Activated T-cell treated with anti-CD3 and anti-CD28 coated beads, Interleukin-2, amount 50 U/mL, for 48 hours (primary cell): ENCODE measurements around the gene TEC.
"Not testable (repeated sequence)": the region's sequence is repeated elsewhere in the genome, so short reads cannot be mapped to it uniquely, and the experiment has no call there.

ENCODE experiments used
- DNase-seq, 2 experiments: peaks; one replicate each; pipeline ENCODE4 v3.0.0-alpha.2; 2020

The TEC gene

DNA sequence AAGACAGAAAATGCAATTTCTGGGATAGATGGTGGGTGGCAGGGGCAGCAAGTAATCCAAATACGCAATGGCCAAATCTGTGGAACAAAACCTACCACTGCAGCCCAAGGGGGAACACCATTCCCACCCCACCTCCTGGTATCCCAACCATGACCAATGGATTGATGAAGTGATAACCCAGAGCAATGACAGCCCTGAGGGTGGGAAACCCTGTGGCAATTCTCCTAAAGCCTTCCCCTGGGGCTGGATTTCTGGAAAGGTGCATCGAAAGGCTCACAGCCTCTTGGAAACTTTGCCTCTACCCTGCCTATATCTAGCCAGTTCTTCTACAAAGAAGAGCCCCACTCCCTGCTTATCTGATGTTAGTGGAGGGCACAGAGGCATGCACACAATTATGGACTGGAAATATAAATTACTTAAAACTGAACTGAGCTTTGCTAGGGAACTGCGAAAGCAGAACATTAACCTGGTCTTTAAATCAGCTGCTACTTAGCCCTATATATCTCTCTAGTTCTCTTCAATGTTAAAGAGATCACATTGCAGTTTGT, 75.6 kb downstream of the TEC start:
- DNase-seq, result no peak

DNA sequence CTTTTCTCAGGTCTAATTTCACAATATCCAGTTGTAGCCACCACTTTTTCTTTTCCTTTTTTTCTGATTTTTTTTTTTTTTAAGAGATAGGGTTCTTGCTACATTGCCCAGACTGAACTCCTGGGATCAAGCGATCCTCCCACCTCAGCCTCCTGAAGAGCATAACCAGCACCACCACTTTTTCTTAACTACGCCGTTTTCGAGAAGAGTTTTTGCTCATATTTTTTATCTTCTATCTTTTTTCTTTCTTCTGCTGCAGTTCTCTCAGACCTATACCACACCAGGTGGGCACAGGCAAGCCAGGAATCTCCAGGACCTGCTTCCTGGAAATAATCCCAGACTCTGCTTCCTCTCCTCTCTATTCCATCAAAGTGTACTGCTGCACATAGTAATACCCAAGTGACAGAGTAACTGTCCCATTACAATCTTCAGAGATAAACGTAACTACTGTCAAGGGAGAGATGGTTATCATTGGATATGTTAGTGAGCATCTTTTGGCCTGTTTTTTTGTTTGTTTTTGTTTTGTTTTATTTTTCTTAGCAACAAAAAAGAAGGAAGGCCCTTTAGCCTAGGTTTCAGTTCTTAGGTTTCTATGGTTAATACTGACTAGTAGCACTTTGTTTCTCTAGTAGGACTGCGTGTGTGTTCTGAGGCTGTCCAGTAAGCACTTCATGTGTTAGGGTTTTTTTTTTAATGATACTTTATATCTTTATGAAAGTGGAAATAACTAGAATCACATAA, 76.4 kb downstream of the TEC start:
- no peak for DNase-seq

DNA sequence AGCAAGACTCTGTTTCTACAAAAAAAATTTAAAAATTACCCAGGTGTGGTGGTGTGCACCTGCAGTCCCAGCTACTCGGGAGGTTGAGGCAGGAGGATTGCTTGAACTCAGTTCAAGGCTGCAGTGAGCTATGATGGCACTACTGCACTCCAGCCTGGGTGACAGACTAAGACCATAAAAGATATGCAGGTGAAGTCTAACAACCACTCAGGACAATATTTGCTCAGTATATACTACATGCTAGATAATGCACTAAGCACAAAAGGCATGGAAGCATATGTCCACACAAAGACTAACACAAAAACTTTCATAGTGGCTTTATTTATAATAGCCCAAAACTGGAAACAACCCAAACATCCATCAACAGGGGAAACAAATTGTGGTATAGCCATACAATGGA, 77.9 kb downstream of the TEC start:
- DNase-seq, result no peak

DNA sequence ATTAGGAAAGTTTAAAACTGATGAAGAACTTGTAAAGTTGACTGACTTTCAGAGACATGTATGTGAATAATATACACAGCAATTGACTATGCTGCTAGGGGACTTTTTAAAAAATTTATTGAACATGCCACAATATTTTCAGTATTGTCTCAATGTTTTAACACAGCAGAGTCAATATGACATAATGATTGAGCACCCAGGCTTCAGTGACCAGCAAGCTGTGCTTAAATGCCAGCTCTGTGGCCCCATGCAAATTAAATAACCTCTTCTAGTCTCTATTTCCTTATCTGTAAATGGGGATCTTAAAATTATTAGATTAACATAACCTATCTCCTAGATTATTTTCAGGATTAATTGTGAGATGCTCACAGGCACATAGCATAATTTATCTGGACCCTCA, 78.8 kb downstream of the TEC start:
- DNase-seq, result no peak

DNA sequence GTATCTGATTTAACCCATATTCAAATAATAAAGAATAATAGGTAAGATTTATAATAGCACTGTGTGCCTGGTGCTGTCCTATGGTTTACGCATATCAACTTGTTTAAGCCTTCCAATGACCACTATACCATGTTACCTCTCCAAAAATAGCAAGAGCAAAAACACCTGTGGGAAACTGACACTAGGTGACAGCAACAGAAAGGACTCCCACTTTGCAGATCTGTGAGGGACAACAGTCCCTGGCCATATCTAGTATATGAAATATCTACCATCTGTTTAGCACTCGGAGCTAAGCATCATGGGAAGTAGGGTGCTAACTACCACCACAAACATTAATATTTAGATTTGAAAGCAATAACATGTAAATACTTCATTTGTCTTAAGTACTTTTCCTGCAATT, 79.9 kb downstream of the TEC start:
- DNase-seq, result no peak

DNA sequence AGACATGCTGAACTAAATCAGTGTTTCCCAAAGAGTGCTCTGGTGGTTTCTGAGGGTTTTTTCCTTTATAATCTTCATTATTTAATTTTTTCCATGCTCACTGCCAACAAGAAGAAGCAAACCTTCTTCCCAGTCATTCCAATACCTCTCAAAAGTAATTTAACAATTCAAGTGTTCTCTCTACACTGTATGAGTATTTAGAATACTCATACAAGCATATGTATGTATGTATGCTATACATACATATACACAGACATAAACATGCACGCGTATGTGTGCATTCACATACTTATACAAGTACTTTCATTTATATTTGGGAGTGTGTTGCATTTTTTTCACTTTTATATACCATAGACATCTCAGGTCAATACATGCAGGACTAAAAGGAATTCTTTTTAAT, 81.2 kb downstream of the TEC start:
- DNase-seq, result no peak

DNA sequence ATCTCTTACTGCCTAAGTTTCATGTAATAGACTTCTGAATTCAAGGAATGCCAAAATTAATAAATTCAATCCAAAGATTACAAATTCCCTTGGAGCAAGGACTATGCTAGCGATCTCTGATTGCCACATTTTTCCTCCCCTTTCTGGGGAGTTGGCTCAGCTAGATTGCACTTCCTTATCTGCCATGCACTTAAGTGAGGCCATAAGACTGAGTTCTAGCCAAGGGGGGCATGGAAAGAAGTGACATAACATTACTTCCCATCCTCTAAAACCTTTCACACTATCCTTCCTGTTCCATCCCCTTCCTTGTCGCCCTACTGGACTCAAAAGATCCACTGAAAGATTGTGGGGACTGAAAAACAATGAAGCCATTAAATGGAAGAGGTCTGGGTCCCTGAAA, 81.8 kb downstream of the TEC start:
- DNase-seq, result no peak

DNA sequence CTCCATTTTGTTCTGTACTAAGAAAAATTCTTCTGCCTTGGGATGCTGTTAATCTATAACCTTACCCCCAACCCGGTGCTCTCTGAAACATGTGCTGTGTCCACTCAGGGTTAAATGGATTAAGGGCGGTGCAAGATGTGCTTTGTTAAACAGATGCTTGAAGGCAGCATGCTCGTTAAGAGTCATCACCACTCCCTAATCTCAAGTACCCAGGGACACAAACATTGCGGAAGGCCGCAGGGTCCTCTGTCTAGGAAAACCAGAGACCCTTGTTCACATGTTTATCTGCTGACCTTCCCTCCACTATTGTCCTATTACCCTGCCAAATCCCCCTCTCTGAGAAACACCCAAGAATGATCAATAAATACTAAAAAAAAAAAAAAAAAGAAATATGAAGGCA, 82.6 kb downstream of the TEC start:
- not testable (repeated sequence) for DNase-seq

DNA sequence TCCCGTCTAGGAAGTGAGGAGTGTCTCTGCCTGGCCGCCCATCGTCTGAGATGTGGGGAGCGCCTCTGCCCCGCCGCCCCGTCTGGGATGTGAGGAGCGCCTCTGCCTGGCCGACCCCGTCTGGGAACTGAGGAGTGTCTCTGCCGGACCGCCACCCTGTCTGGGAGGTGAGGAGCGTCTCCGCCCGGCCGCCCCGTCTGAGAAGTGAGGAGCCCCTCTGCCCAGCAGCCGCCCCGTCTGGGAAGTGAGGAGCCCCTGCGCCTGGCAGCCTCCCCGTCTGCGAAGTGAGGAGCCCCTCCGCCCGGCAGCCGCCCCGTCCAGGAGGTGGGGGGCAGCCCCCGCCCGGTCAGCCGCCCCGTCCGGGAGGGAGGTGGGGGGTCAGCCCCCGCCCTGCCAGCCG, 83.2 kb downstream of the TEC start:
- not testable (repeated sequence) for DNase-seq

DNA sequence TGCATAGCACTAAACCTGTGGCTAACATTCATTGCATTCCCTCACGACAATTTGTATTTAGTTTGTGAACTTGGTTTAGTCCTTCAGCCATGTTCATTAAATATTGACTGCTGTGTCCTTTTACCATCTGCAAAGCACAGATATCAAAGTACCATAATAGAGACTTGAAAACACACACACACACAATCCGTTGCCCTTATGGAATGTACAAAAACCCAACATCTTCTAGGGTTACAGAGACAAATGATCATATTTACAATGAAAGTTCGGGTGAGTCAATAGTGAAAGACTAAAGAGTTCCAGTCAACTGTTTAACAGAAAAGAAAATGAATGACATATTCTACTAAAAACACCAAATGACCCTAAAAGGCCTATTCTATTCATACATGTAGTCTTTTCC, 84.8 kb downstream of the TEC start:
- DNase-seq, result no peak

DNA sequence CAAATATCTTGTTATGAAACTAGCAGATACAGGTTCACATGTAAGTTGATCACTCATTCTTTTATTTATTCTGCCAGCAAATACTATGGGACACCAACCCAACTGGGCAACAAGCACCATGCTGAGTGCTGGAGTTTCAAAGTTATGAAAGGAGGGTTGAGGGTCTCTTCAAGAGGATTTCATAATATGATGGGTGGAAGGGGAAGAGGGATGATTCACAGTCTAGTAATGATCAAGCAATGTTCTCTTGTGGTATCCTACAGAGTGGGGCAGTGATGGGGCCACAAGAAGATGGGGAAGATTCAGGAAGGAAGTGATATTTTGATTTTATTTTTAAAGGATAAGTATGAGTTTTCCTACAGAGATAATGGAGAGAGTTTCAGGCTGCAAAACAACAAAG, 89.4 kb downstream of the TEC start:
- DNase-seq, result no peak

DNA sequence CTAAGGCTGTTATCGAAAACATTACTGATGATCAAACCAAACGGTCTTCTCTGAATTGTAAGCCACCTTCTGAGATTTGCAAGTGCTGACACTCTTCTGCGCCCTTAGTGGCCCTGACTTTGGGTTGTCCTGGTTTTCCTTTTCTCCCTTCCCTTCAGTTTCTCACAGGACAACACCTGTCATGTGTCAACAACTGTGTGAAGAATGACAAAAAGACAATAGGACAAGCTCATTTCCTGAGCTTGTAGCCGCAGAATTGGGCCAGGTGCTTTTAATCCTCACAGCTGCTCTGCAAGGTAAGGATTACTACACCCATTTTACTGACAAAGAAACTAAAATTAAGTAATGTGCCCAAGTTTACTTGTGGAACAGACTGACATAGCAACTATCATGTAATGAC, 90.7 kb downstream of the TEC start:
- DNase-seq, result no peak

DNA sequence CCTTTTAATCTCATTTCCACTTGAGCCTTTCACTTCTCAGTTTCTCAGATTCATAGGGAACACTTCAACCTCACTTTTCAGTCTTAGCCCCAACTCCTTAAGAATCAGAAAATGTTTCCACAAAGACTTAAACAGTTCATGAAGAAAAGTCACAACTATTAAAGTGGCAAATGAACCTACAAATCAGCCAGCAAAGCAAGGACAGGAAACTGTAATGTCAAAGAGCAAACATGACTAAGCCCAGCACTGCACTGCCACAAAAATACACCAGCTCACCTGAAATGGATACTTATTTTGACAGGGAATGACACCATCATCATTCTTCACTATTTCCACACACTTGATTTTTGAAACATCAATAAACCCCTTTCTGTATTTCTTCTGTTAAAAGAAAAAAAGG, 93.8 kb downstream of the TEC start:
- no peak for DNase-seq

DNA sequence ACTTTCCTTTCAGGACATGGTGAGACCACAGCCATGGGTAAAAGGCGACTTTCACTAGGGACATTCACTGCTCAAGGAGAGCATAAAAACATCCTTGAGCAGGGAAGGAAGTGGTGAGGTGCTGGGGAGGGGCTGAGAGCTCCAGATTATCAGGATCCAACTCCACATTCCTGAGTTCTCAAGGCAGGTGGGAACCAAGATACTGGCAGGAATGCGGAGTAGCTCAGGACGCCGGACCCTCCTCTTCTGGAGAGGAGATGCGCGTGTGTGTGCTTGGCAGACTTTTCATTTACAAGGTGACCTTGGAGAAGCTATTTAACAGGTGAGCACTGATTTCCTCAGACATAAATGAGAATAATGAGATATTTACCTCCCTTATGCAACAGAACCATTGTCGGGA, 94.3 kb downstream of the TEC start:
- no peak for DNase-seq

DNA sequence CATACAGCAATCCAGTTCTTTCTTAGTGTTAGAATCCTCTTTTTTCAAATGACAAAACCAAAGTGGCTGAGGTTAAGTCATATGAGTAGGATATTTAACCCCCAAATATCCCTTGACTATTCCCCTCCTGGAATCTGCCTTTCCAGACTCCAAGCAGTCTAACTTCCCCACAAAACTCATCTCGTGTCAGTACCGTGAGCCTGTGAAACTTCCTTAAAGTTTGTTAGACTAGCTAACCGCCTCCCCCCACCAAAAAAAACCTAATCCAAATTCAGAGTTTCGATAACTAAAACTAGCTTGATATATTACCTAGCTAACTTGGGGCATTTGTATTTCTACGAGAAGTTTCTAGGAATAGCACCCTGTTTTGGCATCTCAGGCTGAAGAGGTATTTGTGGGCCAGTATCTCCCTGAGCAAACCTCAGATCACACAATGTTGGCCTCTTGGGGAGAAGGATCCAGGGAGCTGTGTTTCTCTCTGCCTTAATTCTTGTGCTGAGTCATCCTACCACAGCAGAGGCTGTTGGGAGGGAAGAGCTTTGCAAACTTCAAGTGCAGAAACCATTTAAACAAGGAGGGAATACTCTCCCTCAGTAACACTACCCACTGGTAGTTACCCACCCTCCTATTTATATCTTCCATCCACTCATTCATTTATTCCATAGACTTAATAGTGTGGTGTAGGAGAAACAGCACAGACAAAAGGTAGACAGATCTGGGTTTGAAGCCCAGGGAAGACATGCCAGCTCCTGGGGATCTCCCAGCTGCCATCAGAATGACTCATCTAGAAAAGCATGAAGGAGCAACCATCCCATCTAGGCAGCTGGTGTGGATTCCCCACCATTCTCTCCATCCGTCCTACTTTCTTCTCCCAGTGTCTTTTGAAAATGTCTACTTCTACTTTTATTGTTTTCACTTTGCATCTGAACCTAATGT, 96.3 kb downstream of the TEC start:
- DNase-seq, result no peak

DNA sequence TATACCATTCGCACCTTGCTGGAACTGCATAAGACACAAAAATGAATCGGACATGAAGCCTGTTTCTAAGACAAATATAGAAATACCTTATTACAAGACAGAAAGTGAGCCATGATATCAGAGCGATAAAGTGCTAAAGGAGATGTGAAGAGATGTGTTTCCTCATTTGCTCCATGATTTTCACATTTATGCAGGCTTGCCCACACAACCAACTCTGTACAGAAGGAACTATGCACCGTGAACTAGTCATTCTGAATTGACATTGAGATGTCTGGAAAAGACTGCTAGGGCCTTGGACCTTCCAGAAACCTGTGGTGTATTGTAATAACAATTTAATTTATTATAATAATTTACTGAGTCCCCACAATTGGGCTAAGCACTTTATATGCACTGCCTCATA, 97.0 kb downstream of the TEC start:
- DNase-seq, result no peak

DNA sequence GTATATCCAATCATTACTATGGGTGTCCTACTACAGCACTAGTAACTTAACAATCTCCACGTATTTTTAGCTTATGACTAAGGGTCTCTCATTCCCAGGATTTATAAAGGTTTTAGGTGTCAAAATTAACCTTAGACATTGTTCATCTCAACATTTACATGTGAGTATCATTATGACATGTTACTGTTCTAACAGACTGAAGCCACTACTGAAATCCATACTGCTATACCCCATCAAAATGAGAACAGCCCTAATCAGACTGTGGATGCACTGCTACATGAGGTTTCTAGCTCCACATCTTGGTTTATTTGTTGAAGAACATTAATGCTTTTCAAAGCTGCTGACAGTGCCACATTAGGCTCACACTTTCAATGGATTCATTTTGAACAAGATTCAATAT, 100.0 kb downstream of the TEC start:
- DNase-seq, result no peak

DNA sequence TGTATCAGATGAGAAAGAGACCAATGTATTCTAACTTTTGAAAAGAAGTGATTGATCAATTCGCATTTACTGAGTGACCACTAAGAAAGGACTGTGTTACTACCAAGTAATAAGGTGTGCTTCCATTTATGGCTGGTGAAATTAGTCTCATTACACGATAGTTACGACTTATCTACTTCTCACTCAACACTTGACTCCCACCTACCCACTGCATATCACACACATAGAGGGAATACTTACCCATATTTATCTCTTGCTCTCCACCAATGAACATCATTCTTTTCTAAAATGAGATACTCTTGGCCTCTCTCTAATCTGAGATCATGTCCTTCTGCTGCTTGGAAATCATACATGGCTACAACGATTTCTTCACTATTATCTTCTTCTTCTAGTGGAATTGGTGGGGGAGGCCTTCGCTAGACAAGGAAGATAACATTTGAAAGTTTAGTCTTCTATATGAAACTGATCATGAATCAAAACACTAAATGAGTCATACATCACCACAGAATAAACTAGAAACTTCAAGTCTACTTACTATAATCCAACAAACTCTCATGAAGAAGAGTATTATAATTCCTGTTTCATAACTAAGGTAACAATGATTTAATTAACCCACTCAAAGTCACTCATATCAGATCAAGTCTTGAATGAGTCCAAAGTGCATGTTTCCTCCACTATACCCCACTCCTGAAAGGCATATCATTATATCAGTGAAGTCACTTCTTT, 101.9 kb downstream of the TEC start:
- DNase-seq, result no peak

DNA sequence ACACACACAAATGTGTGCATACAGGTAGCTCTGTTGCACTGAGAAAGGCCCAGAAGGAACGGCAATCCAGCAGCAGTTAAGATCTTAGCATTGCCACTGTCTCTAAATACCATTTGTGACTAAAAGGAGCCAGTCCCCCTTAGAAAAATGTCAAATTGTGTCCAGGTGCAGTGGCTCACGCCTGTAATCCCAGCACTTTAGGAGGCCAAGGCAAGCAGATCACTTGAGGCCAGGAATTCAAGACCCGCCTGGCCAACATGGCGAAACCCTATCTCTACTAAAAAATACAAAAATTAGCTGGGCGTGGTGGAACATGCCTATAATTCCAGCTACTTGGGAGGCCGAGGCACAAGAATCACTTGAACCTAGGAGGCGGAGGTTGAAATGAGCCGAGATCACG, 105.1 kb downstream of the TEC start:
- DNase-seq, result not testable (repeated sequence)

DNA sequence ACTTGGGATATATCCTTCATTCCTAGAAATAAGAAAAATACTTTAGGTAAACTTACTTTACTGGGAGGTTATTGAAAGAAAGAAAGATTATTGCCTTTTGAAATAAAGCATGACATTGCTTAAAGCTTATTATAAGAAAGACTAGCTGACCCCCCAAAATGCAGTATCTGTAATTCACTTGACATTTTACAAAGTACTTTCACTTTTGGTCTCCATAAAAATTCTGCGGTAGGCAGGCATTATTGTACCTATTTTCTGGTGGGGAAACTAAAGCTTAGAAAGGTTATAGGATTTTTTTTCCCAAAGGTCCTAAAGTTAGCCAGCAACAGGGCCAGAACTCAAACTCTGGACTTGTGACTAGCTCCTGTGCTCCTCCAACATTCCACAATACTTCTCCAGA, 105.9 kb downstream of the TEC start:
- no peak for DNase-seq

DNA sequence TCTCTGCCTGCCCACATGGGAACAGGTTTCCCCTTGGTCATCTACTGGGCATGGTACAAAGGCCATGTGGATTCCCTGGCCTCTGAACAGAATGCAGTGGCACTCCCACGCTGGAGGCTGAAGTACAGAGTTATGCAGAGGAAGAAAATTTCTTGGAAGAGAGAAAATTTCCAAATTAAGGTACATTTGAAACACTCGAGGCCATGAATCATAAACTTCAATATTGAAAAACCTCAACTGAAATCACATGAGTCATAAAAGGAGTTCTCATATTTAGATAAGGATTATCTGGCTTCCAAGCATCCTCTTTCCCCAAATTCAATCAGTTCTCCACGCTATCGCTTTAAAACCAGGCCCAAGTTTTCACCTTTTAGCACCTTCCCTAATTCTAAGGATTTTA, 107.5 kb downstream of the TEC start:
- DNase-seq, result peak in 1 of 2 experiments; percentile 31

DNA sequence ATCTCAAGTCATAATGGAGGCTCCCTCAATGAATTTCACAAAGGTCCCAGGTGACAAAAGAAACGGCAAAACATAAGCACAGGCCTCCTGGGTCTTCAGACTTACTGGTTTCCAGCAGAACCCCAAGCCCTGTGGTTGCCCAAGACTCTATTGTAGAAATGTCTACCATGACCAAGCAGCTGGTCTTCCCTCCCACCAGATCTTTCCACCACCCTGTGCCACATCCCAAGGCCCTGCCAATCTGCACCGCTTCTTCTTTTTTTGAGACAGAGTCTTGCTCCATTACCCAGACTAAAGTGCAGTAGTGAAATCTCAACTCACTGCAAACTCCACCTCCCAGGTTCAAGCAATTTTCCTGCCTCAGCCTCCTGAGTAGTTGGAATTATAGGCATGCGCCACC, 112.4 kb downstream of the TEC start:
- no peak for DNase-seq

DNA sequence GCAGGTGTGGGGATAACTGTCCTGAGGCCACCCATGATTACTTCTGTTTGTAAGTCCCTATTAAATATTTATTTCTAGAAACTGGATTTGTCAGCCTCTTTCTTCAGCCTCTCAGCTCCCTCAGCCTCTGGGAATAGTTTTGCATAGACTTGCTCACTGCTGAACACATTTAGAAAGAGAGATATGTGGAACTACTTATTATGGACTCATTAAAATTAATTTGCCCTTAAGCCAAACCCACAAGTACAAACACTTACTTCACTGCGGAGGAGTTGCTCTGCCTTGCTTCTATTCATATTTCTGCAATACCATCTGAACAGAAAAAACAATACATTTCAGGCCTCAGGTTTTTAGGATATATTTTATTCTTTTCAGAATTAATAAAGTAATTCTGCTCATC, 113.2 kb downstream of the TEC start:
- DNase-seq, result no peak
